ENCODE measurements around the gene ROPN1B.
A peak's percentile ranks its signal among the peaks of the same experiment; 100 is the strongest.
"Not testable (repeated sequence)": the region's sequence is repeated elsewhere in the genome, so short reads cannot be mapped to it uniquely, and the experiment has no call there.

The ROPN1B gene

DNA sequence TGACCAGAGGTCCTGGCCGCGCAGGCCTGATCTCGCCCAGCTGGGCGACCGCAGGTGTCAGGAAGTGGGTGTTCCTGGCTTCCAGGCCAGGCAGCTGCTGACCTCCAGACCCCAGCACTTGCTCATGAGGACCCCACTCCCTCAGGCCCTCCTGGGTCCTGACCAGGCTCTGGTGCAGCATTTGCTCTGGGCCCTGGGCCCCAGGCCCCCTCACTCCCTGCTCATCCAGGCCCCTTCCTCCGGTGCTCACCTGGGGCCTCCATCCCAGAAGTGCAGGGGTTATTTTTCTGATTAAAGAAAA is 7.7 kb upstream of the ROPN1B start (continued):
- TF ChIP-seq ZNF660 (tag by site-specific recombination; IDR thresholded peaks at IDR 0.05) (no peak), ZNF501 (tag by site-specific recombination; IDR thresholded peaks at IDR 0.05) (no peak), ZNF76 (tag by site-specific recombination; IDR thresholded peaks at IDR 0.05; ENCODE audit: borderline replicate concordance, low read depth) (no peak), ZBTB21 (tag by site-specific recombination; IDR thresholded peaks at IDR 0.05) (no peak)
- TF ChIP-seq, protein P1, sequence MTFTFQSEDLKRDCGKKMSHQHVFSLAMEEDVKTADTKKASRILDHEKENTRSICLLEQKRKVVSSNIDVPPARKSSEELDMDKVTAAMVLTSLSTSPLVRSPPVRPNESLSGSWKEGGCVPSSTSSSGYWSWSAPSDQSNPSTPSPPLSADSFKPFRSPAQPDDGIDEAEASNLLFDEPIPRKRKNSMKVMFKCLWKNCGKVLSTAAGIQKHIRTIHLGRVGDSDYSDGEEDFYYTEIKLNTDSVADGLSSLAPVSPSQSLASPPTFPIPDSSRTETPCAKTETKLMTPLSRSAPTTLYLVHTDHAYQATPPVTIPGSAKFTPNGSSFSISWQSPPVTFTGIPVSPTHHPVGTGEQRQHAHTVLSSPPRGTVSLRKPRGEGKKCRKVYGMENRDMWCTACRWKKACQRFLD (tag by site-specific recombination; IDR thresholded peaks at IDR 0.05) = no peak

- H3K27ac ChIP-seq (ENCODE audit: extremely low read depth, low read depth, low read length); H3K4me1 ChIP-seq (ENCODE audit: control insufficient read depth, insufficient read depth, low read length); H3K9me3 ChIP-seq (ENCODE audit: control insufficient read depth, insufficient read depth, low read depth, low read length); POLR2A ChIA-PET; H3K36me3 ChIP-seq (ENCODE audit: control insufficient read depth in 2 of 2, insufficient read depth in 1 of 2, low read length in 2 of 2); H3K4me3 ChIP-seq (ENCODE audit: low read depth, low read length); CTCF ChIA-PET: not testable (repeated sequence)
- TF ChIP-seq REST (tag by site-specific recombination; IDR thresholded peaks at IDR 0.05) = peak; percentile 78
Measured at GRCh38 chr3:125963834-125964233, 5.1 kb upstream of the ROPN1B start.

- H3K9me3 ChIP-seq (ENCODE audit: control insufficient read depth, insufficient read depth, low read depth, low read length) = no peaks in the 10 kb centered on the region
- TF ChIP-seq ZNF362 (tag by site-specific recombination; IDR thresholded peaks at IDR 0.05) = no peak
- TF ChIP-seq BCL6B (tag by site-specific recombination; IDR thresholded peaks at IDR 0.05) = no peak
- no peak for TF ChIP-seq KLF10 (tag by site-specific recombination; IDR thresholded peaks at IDR 0.05)
- no peak for TF ChIP-seq ZBTB17 (tag by site-specific recombination; IDR thresholded peaks at IDR 0.05)
- TF ChIP-seq EGR2 (tag by site-specific recombination; IDR thresholded peaks at IDR 0.05; ENCODE audit: low read depth) = no peak
- TF ChIP-seq ZNF324 (tag by site-specific recombination; IDR thresholded peaks at IDR 0.05) = no peak
- H3K36me3 ChIP-seq (ENCODE audit: control insufficient read depth in 2 of 2, insufficient read depth in 1 of 2, low read length in 2 of 2) = no peaks in the 10 kb centered on the region
- ChIA-PET CTCF (no interaction called here), POLR2A (no interaction called here)
- H3K27ac ChIP-seq (ENCODE audit: extremely low read depth, low read depth, low read length) = no peak overlapping the region
- H3K4me1 ChIP-seq (ENCODE audit: control insufficient read depth, insufficient read depth, low read length) = no peaks in the 10 kb centered on the region
- H3K4me3 ChIP-seq (ENCODE audit: low read depth, low read length) = no peak overlapping the region
Measured at GRCh38 chr3:125965505-125965904, 3.5 kb upstream of the ROPN1B start.

DNA sequence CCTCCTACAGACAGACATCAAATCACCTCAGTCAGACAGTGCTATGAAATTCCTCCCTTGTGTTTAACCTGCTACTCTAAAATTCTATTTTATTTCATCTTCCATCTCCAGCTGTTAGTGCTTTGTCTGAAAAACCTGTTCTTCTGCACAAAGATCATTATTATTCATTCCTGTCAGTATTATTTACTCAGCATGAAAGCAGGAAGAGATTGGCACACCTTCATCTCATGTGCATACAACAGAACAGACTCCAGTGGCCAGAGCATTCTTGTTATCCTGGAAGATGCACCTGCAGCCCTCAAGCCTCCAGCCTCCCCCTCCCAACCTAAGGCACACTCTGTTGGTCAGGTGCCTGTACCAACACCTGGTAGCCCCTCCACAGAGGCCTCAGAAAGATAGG is 1.8 kb upstream of the ROPN1B start:
- no peaks in the 10 kb centered on the region for H3K4me1 ChIP-seq (ENCODE audit: control insufficient read depth, insufficient read depth, low read length)
- H3K36me3 ChIP-seq (ENCODE audit: control insufficient read depth in 2 of 2, insufficient read depth in 1 of 2, low read length in 2 of 2) = no peaks in the 10 kb centered on the region
- CTCF ChIA-PET = no interaction called here
- POLR2A ChIA-PET = no interaction called here
- H3K9me3 ChIP-seq (ENCODE audit: control insufficient read depth, insufficient read depth, low read depth, low read length) = no peaks in the 10 kb centered on the region
- H3K4me3 ChIP-seq (ENCODE audit: low read depth, low read length) = no peak overlapping the region
- TF ChIP-seq ZNF132 (tag by site-specific recombination; IDR thresholded peaks at IDR 0.05; ENCODE audit: borderline replicate concordance) = no peak
- TF ChIP-seq GLI2 (tag by site-specific recombination; IDR thresholded peaks at IDR 0.05; ENCODE audit: borderline replicate concordance, low read depth) = no peak
- TF ChIP-seq ZNF112 (tag by site-specific recombination; IDR thresholded peaks at IDR 0.05) = no peak
- TF ChIP-seq ZNF768 (tag by site-specific recombination; IDR thresholded peaks at IDR 0.05) = no peak
- TF ChIP-seq ZFP69B (tag by site-specific recombination; IDR thresholded peaks at IDR 0.05) = no peak
- TF ChIP-seq ZNF776 (tag by site-specific recombination; IDR thresholded peaks at IDR 0.05; ENCODE audit: borderline replicate concordance) = no peak
- TF ChIP-seq ZNF510 (tag by site-specific recombination; IDR thresholded peaks at IDR 0.05; ENCODE audit: insufficient replicate concordance) = no peak
- TF ChIP-seq ZNF23 (tag by site-specific recombination; IDR thresholded peaks at IDR 0.05; ENCODE audit: borderline replicate concordance) = no peak
- TF ChIP-seq ZNF24 (tag by site-specific recombination; IDR thresholded peaks at IDR 0.05) = no peak
- no peak overlapping the region for H3K27ac ChIP-seq (ENCODE audit: extremely low read depth, low read depth, low read length)

GRCh38 chr3:125968121-125968520 is 857 bp upstream of the ROPN1B start:
- POLR2A ChIA-PET; H3K9me3 ChIP-seq (ENCODE audit: control insufficient read depth, insufficient read depth, low read depth, low read length); H3K27ac ChIP-seq (ENCODE audit: extremely low read depth, low read depth, low read length); CTCF ChIA-PET; H3K4me3 ChIP-seq (ENCODE audit: low read depth, low read length); H3K4me1 ChIP-seq (ENCODE audit: control insufficient read depth, insufficient read depth, low read length); H3K36me3 ChIP-seq (ENCODE audit: control insufficient read depth in 2 of 2, insufficient read depth in 1 of 2, low read length in 2 of 2): not testable (repeated sequence)

Measured in HEK293 (cell line).